ENCODE data around the gene CARD11. TPM values are rescaled to one million over a fixed set of nuclear protein-coding genes. Genes with fewer than 3 reads are reported as not detected.

CARD11 gene
- polyA plus RNA-seq, 1 of the 3 experiments (the other 2 are of a cell fraction), result not detected

- TF ChIP-seq SMC3 (IDR thresholded peaks at IDR 0.05; ENCODE audit: low read depth, low read length), result no peak
These were observed 78.4 kb downstream of the CARD11 start (continued) for GRCh38 chr7:2965301-2965700.

GRCh38 chr7:2964208-2964607 is 79.5 kb downstream of the CARD11 start:
- 23% methylated on average over 2 of the region's 2 CpGs for WGBS (ENCODE audit: low lambda C conversion rate)
- Histone ChIP-seq H3K9me3 (0 out of 2 replicates have a peak, but pooled peaks cover 7% of the 10 kb centered on the region), H3K27ac (ENCODE audit: low read depth in 2 of 2, low read length in 1 of 2) (no peak overlapping the region), H4K20me1 (ENCODE audit: insufficient read depth) (no peaks in the 10 kb centered on the region), H3K36me3 (replicated peaks in 1 of 2; ENCODE audit: control insufficient read depth in 1 of 2, insufficient read depth in 2 of 2, low read length in 1 of 2) (no peaks in the 10 kb centered on the region), H3K79me2 (ENCODE audit: insufficient read depth) (no peaks in the 10 kb centered on the region), H2AFZ (ENCODE audit: low read depth) (no peak overlapping the region), H3K4me2 (no peak overlapping the region), H3K9ac (no peak overlapping the region), H3K4me1 (ENCODE audit: control insufficient read depth in 1 of 2, insufficient read depth in 2 of 2, low read depth in 1 of 2, low read length in 1 of 2) (no peaks in the 10 kb centered on the region), H3F3A (replicated peaks; ENCODE audit: insufficient read depth) (no peaks in the 10 kb centered on the region), H3K27me3 (ENCODE audit: insufficient read depth) (no peaks in the 10 kb centered on the region), H3K4me3 (ENCODE audit: low read depth in 2 of 2, low read length in 1 of 2) (no peak overlapping the region), H3K9me2 (no peaks in the 10 kb centered on the region)
- TF ChIP-seq YY1 (IDR thresholded peaks at IDR 0.05; ENCODE audit: low read depth) (no peak), JUND (IDR thresholded peaks at IDR 0.05) (no peak), FOXM1 (IDR thresholded peaks at IDR 0.05; ENCODE audit: low read depth) (no peak), RAD21 (IDR thresholded peaks at IDR 0.05; ENCODE audit: low read length) (no peak), POLR2AphosphoS5 (IDR thresholded peaks at IDR 0.05; ENCODE audit: low read depth, low read length) (no peak), GATA2 (CRISPR knock-in tag; IDR thresholded peaks at IDR 0.05) (no peak), ELF1 (IDR thresholded peaks at IDR 0.05) (no peak), GABPA (IDR thresholded peaks at IDR 0.05; ENCODE audit: low read depth) (no peak), NFIC (IDR thresholded peaks at IDR 0.05; ENCODE audit: borderline replicate concordance) (no peak), EZH2phosphoT487 (IDR thresholded peaks at IDR 0.05; ENCODE audit: borderline replicate concordance, low read depth) (no peak), TAF1 (IDR thresholded peaks at IDR 0.05; ENCODE audit: borderline replicate concordance, low read depth, low read length) (no peak), RCOR1 (IDR thresholded peaks at IDR 0.05; ENCODE audit: low read length) (no peak)
- TF ChIP-seq, protein P1, sequence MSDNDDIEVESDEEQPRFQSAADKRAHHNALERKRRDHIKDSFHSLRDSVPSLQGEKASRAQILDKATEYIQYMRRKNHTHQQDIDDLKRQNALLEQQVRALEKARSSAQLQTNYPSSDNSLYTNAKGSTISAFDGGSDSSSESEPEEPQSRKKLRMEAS (IDR thresholded peaks at IDR 0.05; ENCODE audit: low read depth), result no peak
- TF ChIP-seq, protein P2, sequence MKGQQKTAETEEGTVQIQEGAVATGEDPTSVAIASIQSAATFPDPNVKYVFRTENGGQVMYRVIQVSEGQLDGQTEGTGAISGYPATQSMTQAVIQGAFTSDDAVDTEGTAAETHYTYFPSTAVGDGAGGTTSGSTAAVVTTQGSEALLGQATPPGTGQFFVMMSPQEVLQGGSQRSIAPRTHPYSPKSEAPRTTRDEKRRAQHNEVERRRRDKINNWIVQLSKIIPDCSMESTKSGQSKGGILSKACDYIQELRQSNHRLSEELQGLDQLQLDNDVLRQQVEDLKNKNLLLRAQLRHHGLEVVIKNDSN (IDR thresholded peaks at IDR 0.05; ENCODE audit: borderline replicate concordance, low read depth), result no peak
- TF ChIP-seq, protein P3, sequence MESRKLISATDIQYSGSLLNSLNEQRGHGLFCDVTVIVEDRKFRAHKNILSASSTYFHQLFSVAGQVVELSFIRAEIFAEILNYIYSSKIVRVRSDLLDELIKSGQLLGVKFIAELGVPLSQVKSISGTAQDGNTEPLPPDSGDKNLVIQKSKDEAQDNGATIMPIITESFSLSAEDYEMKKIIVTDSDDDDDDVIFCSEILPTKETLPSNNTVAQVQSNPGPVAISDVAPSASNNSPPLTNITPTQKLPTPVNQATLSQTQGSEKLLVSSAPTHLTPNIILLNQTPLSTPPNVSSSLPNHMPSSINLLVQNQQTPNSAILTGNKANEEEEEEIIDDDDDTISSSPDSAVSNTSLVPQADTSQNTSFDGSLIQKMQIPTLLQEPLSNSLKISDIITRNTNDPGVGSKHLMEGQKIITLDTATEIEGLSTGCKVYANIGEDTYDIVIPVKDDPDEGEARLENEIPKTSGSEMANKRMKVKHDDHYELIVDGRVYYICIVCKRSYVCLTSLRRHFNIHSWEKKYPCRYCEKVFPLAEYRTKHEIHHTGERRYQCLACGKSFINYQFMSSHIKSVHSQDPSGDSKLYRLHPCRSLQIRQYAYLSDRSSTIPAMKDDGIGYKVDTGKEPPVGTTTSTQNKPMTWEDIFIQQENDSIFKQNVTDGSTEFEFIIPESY (IDR thresholded peaks at IDR 0.05; ENCODE audit: borderline replicate concordance, low read depth), result no peak
- DNase-seq, result no peak
- CTCF ChIA-PET, result interaction anchor here (0.9 to 2.0 kb wide), 4 partner anchors 17 to 78 kb away, joined by 3 to 6 read pairs (median 4); no protein-coding TSS in a partner anchor
- POLR2A ChIA-PET, result interaction anchor here (0.6 kb wide), 1 partner anchor 714 kb away, joined by 3 read pairs; no protein-coding TSS in a partner anchor

Data from SK-N-SH (cell line).